ENCODE data around the gene CLDN9. TPM values are rescaled to one million over a fixed set of nuclear protein-coding genes. Genes with fewer than 3 reads are reported as not detected.

CLDN9 gene
- total and polyA plus RNA-seq, 9 of the 15 experiments (the other 6 are each of a cell fraction or from before 2014, with no cell fraction given) = 0.12 to 0.44 (median 0.22) TPM; not detected in 4

DNA sequence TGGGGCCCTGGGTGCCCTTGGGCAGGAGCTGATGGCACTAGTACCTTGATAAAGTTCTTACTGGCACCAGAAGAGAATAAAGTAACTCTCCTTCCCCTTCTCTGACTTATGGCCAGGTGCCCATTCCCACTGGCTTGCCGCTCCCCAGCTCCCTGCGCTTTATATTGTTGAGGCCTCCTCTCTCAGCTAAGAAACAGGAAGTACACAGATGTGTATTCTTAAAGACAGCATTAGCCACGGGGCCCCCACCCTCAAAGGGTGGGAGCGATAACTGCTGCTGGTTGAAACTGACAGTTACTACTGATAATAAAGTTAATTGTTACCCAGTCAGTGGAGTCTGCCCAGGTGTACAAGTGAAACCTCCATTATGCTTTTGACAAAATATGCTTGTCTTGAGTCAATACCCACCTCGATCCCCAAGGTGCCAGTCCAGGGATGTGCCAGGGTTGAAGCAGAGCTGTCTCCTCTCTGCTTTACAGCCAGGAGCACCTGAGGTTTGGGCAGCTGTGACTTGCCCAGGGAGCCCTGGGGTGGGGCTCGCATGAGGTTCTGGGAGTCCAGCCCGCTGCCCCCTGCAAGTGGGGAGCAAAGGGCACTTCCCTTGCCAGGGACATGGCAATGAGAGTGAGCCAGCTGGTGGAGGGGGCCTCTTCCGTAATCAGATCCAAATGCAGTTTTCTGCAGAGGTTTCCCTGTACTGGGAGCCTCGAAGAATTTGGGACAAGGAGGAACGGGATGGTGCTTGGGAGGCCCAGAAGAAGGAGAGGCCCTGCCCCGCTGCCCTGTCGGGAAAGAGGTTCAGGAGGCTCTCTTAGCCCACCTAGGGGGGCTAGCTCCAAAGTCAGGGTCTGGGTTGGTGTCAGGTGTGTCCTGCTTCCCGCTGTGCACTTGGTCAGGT is 5.4 kb upstream of the CLDN9 start (continued):
- TF ChIP-seq, protein P1, sequence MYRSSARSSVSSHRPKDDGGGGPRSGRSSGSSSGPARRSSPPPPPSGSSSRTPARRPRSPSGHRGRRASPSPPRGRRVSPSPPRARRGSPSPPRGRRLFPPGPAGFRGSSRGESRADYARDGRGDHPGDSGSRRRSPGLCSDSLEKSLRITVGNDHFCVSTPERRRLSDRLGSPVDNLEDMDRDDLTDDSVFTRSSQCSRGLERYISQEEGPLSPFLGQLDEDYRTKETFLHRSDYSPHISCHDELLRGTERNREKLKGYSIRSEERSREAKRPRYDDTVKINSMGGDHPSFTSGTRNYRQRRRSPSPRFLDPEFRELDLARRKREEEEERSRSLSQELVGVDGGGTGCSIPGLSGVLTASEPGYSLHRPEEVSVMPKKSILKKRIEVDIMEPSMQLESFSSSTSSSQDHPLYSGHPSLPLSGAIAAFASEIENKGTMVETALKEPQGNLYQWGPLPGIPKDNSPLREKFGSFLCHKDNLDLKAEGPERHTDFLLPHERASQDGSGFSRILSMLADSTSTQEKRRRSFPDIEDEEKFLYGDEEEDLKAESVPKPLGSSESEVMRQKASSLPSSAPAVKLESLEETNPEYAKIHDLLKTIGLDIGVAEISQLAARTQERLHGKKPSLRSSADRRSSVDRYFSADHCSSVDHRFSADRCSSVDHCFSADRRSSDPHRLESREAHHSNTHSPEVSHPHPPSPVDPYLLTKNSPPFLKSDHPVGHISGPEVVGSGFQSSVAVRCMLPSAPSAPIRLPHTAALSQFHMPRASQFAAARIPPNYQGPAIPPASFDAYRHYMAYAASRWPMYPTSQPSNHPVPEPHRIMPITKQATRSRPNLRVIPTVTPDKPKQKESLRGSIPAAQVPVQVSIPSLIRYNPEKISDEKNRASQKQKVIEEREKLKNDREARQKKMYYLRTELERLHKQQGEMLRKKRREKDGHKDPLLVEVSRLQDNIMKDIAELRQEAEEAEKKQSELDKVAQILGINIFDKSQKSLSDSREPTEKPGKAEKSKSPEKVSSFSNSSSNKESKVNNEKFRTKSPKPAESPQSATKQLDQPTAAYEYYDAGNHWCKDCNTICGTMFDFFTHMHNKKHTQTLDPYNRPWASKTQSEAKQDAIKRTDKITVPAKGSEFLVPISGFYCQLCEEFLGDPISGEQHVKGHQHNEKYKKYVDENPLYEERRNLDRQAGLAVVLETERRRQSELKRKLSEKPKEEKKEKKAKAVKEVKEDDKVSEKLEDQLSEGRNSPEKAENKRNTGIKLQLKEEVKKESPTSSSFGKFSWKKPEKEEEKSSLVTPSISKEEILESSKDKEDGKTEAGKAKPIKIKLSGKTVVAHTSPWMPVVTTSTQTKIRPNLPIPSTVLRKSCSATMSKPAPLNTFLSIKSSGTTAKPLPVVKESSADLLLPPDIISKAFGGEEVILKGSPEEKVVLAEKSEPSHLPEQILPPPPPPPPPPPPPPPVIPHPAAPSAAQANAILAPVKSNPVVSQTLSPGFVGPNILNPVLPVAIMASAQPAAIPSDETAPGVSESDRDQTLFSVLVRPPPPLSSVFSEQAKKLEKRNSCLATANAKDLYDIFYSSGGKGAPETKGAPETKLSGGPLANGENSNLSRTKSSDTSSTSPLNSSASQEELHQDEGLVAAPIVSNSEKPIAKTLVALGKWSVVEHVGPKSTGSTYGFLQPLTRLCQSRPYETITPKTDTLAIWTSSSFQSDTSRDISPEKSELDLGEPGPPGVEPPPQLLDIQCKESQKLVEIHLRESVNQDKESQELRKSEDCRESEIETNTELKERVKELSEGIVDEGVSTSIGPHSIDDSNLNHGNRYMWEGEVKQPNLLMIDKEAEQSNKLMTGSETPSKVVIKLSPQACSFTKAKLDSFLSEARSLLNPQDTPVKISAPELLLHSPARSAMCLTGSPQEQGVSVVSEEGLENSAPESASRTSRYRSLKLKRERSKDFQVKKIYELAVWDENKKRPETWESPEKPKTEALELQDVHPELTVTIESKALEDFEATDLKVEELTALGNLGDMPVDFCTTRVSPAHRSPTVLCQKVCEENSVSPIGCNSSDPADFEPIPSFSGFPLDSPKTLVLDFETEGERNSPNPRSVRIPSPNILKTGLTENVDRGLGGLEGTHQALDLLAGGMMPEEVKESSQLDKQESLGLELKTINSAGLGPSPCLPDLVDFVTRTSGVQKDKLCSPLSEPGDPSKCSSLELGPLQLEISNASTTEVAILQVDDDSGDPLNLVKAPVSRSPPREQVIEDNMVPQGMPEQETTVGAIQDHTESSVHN (IDR thresholded peaks at IDR 0.05; ENCODE audit: borderline replicate concordance in 1 of 2, low read depth in 1 of 2) = no peak
- TF ChIP-seq CEBPB (tag; IDR thresholded peaks at IDR 0.05) (no peak), ATF1 (CRISPR knock-in tag; IDR thresholded peaks at IDR 0.05) (no peak), ATF1 (tag; IDR thresholded peaks at IDR 0.05) (no peak), RFX1 (IDR thresholded peaks at IDR 0.05) (no peak)
- TF ChIP-seq, protein P2, sequence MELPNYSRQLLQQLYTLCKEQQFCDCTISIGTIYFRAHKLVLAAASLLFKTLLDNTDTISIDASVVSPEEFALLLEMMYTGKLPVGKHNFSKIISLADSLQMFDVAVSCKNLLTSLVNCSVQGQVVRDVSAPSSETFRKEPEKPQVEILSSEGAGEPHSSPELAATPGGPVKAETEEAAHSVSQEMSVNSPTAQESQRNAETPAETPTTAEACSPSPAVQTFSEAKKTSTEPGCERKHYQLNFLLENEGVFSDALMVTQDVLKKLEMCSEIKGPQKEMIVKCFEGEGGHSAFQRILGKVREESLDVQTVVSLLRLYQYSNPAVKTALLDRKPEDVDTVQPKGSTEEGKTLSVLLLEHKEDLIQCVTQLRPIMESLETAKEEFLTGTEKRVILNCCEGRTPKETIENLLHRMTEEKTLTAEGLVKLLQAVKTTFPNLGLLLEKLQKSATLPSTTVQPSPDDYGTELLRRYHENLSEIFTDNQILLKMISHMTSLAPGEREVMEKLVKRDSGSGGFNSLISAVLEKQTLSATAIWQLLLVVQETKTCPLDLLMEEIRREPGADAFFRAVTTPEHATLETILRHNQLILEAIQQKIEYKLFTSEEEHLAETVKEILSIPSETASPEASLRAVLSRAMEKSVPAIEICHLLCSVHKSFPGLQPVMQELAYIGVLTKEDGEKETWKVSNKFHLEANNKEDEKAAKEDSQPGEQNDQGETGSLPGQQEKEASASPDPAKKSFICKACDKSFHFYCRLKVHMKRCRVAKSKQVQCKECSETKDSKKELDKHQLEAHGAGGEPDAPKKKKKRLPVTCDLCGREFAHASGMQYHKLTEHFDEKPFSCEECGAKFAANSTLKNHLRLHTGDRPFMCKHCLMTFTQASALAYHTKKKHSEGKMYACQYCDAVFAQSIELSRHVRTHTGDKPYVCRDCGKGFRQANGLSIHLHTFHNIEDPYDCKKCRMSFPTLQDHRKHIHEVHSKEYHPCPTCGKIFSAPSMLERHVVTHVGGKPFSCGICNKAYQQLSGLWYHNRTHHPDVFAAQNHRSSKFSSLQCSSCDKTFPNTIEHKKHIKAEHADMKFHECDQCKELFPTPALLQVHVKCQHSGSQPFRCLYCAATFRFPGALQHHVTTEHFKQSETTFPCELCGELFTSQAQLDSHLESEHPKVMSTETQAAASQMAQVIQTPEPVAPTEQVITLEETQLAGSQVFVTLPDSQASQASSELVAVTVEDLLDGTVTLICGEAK (IDR thresholded peaks at IDR 0.05) = peak; percentile 94
- TF ChIP-seq, protein P2 (CRISPR knock-in tag; IDR thresholded peaks at IDR 0.05) = peak; percentile 55
- TF ChIP-seq, protein P3, sequence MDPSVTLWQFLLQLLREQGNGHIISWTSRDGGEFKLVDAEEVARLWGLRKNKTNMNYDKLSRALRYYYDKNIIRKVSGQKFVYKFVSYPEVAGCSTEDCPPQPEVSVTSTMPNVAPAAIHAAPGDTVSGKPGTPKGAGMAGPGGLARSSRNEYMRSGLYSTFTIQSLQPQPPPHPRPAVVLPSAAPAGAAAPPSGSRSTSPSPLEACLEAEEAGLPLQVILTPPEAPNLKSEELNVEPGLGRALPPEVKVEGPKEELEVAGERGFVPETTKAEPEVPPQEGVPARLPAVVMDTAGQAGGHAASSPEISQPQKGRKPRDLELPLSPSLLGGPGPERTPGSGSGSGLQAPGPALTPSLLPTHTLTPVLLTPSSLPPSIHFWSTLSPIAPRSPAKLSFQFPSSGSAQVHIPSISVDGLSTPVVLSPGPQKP (CRISPR knock-in tag; IDR thresholded peaks at IDR 0.05) = no peak
